SHP77 (cell line): ENCODE results near the gene PRR5.
A peak's percentile ranks its signal among the peaks of the same experiment; 100 is the strongest.
"Not testable (repeated sequence)": the region's sequence is repeated elsewhere in the genome, so short reads cannot be mapped to it uniquely, and the experiment has no call there.

Source experiments
- DNase-seq, 2 experiments: peaks; one replicate each; lab custom pipeline; 2025; lab: John Stamatoyannopoulos, UW

Gene PRR5, protein sequence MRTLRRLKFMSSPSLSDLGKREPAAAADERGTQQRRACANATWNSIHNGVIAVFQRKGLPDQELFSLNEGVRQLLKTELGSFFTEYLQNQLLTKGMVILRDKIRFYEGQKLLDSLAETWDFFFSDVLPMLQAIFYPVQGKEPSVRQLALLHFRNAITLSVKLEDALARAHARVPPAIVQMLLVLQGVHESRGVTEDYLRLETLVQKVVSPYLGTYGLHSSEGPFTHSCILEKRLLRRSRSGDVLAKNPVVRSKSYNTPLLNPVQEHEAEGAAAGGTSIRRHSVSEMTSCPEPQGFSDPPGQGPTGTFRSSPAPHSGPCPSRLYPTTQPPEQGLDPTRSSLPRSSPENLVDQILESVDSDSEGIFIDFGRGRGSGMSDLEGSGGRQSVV

DNA sequence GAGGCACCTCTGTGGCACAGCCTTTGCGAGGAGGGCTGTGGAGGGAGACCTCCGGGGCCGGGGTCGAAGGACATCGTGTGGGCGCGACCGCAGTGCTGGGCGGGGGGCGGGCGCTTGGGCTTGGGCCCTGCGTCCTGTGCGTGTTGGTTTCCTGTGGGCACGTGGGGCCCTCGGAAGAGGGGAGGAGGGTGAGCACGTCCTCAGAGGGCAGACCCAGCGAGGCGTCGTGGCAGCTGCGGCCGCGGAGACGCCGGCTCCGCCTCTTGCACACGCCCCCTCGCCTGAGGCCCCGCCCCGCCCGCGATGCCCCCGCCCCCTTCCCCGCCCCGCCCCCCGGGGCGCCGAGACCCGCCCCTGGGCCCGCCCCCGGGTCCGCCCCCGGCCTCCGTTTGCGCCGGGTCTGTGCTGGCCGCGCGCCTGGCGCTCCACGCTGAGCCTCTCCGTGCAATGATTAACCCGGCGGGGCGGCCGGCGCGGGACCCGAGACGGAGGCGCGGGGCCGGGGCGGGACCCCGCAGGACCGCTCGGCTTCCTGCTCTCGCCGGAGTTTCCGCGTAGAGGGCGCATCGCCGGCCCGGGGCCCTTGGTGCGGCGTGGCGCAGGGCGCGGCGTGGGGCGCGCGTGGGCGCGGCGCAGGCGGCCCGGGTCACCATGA lies at the start of gene PRR5:
Gene PRR5 (plus strand): TSS at position 381 of the 655 bp plus-strand sequence. CDS start 271 bp downstream, at position 652.
- peak; percentile 58 to 82 for DNase-seq

DNA sequence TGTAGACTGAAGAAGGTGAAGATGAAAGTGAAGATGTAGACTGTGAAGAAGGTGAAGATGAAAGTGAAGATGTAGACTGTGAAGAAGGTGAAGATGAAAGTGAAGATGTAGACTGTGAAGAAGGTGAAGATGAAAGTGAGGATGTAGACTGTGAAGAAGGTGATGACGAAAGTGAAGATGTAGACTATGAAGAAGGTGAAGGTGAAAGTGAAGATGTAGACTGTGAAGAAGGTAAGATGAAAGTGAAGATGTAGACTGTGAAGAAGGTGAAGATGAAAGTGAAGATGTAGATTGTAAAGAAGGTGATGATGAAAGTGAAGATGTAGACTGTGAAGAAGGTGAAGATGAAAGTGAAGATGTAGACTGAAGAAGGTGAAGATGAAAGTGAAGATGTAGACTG lies 49.1 kb upstream of the PRR5 start:
- DNase-seq: not testable (repeated sequence)

DNA sequence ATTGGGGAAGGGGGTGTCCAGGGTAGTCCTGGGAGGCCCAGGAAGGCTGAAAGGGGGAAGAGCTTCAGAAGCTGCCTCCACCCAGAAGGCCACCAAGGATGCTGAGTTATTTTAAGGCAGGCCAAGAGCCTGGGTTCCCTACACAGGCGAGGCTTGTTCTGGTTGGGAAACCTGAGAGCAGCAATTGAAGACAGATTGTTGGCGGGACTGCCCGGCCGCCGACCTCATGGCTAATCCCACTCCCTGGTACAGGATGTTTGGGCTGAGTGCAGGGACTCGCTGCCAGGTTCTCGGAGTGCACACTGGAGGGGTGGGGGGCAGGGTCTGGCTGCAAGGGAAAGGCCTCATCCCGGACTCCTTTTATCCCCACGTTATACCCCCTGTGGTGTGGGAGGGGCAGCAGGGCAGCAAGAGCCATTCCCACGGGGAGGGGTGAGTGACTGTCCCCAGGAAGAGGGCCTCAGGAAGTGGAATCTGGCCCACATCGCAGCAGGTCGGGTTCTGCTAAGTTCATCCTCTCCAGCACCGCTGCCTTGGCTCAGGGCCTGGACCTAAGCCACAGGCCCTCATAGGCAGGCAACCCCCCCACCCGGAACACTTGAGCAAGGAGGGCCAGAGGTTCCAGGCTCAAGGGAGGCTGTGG lies 43.6 kb upstream of the PRR5 start:
- DNase-seq: no peak

DNA sequence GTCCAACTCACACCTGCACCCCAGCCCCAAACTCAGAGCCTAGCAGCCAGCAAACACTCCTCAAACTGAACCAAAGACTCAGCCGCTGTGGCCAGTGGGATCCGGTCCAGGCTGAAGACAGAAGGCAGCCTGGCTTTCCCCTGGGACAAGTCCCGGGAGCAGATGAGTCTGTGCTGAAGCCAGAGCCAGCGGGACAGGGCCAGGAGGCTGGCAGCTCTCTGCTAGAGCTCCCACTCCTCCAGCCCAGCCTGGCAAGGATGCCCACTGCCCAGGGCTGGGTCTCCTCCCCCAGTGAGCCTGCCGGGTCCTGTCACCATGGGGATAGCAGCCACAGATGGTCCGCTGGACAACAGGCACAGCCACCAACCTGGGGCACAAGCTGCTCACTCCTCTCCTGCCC lies 42.9 kb upstream of the PRR5 start:
- DNase-seq: no peak

DNA sequence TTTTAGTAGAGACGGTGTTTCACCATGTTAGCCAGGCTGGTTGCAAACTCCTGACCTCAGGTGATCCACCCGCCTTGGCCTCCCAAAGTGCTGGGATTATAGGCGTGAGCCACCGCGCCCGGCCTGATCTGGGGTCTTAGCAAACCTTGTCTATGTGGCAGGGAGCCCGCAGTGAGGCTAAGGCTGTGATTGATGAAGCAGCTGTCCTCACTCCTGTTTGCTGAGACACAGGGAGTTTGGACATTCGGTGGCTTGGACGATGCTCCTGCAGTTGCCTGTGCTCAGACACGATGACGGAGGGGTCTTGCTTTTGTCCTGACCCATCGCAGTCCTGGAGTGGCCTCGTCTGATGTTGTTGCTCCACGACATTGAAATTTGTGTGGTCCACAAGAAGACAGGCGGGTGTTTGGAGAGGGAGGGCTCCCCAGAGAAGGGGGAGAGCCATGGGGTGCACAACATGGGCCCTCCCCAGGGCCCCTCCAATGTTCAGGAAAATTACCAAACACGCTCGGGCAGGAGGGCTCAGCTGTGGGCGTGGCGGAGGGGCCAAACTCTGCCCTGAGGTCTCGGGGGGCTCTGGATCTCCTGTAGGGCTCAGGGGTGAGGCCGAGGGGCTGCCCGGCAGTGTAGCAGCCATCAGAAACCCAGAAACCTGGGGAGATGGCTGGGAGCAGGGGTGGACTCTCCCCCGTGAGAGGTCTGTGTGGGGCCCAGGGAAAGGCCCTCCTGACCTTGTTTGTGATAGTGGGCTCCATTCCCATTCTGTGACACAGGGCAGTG lies 41.8 kb upstream of the PRR5 start:
- DNase-seq: no peak

DNA sequence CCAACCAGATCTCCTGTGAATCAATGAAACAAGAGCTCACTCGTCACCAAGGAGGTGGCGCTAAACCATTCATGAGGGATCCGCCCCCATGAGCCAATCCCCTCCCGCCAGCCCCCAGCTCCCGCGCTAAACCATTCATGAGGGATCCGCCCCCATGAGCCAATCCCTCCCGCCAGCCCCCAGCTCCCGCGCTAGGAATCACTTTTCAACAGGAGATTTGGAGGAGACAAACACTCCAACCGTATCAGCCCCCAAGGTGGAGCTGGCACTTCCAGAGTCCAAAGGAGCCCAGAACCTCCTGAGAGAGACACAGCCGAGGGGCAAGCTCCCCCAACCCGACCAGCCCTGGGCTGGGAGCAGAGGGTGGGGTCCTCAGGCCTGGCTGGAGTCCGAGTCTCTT lies 40.9 kb upstream of the PRR5 start:
- DNase-seq: no peak

DNA sequence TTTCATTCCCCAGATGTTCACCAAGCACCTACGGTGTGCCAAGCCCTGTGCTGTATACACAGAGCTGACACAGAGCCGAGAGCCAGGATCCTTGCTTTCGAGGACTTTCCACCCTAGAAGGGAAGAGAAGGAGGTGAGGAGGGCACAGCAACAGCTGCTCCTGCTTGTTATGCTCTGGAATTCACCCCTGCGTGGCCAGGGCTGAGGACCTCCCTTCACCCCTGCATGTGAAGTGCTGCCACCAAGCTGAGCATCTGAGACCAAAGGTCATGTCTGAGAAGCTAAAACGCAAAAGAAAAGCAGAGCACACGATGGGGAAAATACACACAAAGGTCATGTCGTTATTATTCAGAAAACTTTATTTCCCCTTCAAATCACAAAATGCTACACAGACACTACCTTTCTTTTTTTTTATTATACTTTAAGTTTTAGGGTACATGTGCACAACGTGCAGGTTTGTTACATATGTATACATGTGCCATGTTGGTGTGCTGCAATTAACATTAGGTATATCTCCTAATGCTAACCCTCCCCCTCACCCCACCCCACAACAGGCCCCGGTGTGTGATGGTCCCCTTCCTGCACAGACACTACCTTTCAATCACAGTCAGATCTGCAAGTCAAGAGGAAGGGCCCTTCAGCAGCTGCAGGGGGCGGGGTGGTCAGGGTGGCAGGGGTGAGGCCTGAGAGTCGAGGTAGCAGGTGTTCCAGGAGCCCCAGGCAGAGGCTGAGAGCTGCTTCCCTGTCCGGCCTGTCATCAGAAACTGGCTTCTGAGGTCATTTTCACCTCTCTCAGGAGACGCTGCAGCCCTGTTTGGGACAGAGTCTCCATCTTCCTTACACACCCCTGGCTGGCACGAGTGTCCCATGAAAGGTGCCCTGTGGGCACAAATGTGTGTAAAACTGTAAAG lies 40.1 kb upstream of the PRR5 start:
- peak; percentile 56 to 64 for DNase-seq

DNA sequence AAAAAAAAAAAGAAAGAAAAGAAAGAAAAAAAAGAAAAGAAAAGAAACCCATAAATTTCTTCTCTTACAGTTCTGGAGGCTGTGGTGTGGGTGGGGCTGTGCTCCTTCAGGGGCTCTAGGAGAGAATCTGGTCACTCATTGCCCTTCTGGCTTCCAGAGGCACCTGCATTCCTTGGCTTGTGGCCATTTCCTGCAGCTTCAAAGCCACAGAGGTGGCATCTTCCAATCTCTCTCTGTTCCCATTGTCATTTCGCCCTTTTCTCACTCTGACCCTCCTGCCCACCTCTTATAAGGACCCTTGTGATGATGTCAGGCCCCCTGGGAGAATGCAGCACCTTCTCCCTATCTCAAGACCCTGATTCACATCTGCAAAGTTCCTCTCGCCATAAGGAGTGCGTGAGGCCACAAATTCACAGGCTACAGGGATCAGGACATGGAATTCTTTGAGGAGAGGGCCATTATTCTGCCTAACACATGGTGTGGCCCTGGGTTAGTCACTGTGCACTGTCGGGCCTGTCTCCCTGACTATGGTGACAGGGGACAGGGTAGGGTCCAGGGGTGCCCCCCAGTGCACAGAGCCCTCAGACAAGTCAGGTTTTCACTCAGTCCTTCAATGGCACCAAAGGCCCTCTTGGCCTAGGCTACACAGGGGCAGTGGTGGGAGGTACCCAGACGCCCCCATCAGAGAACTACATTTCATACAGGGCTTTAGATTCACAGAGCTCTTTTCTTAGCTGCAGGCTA lies 38.6 kb upstream of the PRR5 start:
- DNase-seq: no peak

DNA sequence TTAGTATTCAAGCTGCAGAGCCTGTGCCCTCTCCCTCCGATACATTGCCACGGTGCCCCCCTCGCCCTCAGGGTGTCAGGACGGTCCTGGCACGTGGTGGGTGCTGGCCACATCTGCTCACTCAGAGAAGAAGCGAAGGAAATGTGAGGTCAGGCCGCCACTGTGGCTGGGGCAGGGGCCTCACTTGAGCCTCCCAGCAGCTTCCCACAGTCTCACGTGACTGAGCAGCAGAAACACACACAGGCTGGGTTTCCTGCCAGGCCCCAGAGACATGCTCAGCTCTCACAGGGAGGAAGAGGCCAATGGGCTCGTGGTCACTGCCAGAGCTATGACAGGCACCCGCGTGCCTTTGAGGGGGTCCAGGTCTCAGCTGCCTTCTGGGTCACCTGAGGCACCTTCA lies 37.9 kb upstream of the PRR5 start:
- DNase-seq: peak in 1 of 2 experiments; percentile 55

DNA sequence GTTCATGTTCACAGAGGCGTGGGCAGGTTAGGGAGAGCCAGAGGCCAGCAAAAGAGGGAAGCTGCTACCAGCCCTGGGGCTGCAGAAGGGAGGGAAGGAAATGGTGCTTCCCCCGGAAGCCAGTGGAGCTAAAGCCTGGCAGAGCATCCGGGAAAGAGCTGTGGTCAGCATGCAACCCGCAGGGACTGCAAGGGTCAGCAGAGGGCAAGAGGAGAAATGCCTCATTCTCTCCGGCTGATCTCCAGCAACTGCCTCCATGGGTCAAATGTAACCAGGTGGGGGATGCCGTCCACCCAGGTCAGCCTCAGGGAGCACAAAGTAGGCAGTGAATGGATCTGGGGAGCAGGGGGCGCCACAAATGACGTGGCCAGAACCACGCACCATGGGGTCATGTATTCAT lies 36.9 kb upstream of the PRR5 start:
- DNase-seq: no peak

DNA sequence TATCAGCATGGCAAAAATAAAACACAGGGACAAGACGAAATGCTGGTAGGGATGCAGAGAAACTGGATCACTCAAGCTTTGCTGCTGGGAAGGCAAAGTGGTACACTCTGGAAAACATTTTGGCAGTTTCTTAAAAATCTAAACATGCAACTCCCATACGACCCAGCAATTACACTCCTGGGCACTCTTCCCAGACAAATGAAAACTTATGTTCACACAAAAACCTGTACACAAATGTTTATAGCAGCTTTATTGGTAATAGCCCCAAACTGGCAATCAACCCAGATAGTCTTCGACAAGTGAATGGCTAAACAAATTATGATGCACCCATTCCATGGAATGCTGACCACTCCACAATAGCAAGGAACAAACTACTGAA lies 35.8 kb upstream of the PRR5 start:
- no peak for DNase-seq

DNA sequence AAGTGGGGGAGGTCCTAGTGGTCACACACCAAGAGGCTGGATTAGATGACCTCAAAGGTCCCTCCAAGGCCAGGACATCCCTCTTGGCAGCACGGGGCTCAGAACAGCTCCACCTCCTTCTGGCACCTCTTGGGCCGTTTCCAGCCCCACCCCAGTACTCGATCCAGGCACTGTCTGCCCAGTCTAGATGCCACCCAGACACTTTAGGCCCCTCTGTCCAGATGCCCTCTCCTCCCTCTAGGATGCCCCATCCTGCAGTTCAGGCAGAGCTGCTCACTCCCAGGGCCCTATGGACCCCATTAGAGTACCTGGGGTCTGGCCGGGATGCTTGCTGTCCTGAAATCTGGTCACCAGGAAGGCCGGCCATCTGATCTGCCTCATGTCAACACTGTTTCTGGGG lies 34.7 kb upstream of the PRR5 start:
- no peak for DNase-seq

DNA sequence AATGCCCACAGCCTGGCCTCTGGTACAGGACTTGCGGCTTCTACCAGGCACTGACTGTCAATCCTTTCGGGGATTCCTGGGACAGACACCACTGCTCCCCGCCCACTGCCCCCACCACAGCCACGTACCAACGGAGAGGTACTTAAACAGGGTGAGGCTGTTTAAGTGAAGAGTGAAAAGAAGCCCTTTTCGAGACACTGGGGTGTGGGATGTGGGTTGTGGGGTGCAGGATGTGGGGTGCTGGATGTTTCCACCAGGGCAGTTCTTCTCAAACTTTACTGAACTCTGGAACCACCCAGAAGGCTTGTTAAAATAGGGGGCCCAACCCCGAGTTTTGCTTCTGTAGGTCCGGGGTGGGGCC lies 34.2 kb upstream of the PRR5 start:
- DNase-seq: no peak

DNA sequence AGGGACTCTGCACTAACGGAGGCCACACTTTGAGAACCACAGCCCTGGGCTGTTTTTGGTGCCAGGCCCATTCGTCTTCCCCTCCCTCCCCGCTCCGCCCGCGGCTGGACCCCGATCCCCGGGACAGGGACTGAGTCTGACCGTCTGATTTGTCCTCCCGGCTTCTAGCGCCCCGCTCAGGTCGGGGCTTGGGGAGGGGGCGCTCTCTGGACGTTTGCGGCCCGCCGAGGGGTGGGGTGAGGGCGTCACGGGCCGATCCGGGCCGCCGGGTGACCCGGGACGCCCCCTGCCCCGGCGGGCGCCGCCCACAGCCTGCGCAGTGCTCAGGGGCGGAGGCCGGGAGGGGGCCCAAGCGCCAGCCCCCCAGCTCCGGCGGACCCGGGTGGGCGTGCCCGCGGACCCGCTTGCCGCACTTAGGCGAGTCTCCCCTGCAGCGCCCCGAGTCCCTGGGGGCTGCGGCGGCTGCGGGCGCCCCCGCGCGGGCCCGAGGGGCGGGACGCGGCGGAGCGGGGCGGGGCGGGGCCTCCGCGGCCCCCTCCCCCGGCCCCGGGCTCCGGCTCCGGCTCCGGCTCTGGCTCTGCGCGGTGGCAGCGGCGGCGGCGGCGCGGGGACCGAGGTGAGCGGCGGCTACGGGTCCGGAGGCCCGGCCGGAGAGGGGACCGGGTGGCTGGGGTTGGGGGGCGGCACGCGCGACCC lies 33.7 kb upstream of the PRR5 start:
- DNase-seq: no peak

DNA sequence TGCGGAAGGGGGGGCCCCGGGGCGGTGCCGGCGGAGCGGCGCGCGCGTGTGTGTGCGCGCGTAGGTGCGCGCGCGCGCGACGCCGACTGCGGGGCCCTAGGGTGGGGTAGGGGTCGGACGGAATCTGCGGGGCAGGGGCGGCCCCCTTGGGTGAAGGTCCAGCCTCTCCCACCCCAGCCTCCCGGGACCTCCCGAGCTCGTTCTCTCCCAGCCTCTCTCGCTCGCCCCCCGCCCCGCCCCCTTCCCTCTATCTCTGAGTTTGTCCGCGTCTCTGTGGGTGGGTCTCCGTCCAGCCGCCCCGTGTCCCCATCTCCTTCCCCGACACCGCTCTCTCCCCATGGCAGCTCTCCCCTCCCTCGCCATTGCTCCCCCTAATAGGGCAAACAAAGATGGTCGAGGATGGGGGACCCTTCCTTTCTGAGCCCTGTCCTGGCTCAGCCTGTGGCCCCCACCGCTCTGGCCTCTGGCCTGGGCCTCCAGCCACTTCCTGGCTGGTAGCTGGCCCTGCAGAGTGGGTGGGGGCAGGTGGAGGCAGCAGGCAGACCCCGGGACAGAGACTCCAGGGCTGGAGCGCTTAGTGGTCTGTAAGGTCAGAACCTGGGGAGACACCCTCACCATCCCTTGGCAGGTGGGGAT lies 33.0 kb upstream of the PRR5 start:
- no peak for DNase-seq

DNA sequence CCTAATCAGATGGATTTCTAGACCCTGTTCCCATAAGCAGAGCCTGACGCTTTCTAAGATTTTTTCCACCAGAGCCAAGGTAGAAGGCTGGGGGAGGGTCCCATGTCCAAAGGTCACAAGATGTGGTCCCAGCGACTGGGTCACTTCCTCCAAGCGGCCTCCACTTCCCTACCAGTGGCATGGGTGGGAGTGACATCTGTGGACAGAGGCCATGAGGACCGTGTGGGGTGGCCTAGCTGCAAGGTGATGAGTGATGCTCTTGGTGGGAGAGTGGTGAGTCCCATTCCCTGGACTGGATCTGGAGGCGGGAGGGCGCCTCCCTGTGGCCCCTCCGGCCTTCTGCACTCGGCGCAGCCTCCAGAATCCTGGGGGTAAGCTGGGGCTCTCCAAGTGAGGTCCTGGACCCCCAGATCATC lies 32.4 kb upstream of the PRR5 start:
- DNase-seq: peak in 1 of 2 experiments; percentile 60

DNA sequence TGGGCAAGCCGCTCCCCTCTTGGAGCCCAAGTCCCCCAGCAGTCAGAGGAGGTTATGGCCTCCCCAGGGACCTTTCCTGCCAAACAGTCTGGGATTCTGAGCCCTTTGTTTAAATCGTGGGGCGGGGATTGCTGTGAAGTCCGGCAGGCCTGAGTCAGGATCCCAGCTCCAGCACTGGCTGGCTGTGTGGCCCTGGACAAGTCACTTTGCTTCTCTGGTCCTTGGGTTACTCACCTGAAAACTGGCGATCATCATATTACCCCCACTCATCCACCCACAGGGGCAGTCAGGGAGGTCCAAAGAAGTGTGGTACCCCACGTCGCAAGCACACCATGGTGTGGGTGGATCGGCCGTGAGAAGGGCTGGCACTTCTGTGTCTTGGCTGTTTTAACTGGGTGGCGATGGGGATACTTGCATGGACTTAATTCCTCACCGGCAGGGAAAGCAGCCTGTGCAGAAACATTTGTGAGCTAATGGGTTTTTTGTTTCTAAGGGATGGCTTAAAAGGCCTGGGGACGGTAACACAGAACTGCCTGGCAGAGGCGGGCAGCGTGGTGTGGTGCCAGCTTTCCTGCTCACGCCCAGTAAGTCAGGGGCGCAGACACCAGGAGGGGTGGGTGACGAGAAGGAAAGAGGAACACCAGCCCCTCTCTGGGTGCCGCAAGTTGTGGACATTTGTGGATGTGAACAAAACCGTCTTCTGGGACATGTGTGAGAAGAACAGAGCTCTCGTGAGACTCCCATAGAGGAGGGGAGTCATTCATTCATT lies 31.6 kb upstream of the PRR5 start:
- DNase-seq: no peak

DNA sequence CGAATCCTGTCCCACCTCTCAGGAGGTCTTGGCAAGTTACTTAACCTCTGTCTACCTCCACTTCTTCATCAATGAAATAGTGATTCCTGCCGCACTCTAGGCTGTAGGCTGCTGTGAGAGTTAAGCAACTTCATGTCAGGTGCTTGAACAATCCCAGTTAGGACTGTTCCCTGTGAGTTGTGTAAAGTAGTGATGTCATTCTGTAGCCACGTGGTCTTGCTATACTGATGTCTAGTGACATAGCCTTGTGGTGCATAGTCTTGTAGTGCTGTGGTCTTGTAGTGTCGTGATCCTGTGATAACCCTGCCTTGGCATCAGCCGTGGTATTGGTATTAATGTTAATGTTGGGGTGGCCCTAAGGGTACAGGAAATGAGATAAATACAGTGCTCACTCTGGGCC lies 30.3 kb upstream of the PRR5 start:
- peak in 1 of 2 experiments; percentile 25 for DNase-seq

DNA sequence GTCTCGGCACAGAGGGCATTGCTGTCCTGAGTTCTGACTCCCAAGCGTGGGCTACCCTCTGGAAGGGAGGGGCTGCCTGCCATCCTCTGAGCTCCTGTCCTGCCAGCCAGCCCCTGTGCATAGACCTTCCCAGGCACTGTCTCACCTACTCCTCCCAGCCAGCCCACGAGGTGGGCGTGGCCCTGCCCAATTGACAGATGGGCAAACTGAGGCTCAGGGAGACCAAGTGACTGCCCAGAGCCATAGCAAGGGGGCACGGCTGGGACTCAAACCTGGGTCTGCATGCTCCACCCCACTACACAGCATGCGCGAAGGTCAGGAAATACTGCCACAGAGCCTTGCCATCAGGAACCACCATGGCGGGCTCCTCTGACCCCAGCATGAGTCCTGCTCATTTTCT lies 29.4 kb upstream of the PRR5 start:
- DNase-seq: no peak
